ENCODE data around the gene ZFAND4.
"Not testable (repeated sequence)": the region's sequence is repeated elsewhere in the genome, so short reads cannot be mapped to it uniquely, and the experiment has no call there.

ZFAND4 gene

DNA sequence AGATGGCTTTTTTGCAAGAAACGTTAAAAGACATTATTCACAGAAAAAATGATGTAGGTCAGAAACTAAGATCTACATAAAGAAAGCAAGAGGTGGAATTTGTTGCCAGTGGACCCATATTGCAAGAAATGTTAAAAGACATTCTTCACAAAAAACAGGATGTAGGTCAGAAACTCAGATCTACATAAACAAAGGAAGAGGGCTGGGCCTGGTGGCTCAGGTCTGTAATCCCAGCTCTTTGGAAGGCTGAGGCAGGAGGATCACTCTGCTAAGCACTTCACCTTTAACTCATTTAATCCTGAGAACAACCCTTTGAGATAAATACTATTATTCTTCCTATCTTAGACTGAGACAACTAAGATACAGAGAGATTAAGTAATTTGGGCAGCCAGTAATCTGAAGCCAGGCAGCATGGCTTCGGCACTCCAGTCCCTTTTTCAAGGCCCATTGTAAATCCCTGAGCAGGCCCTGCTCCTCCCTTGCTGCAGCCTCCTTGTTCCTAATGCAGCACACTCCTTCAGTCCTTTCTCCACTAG lies 11.6 kb downstream of the ZFAND4 start:
- TF ChIP-seq, protein P1, sequence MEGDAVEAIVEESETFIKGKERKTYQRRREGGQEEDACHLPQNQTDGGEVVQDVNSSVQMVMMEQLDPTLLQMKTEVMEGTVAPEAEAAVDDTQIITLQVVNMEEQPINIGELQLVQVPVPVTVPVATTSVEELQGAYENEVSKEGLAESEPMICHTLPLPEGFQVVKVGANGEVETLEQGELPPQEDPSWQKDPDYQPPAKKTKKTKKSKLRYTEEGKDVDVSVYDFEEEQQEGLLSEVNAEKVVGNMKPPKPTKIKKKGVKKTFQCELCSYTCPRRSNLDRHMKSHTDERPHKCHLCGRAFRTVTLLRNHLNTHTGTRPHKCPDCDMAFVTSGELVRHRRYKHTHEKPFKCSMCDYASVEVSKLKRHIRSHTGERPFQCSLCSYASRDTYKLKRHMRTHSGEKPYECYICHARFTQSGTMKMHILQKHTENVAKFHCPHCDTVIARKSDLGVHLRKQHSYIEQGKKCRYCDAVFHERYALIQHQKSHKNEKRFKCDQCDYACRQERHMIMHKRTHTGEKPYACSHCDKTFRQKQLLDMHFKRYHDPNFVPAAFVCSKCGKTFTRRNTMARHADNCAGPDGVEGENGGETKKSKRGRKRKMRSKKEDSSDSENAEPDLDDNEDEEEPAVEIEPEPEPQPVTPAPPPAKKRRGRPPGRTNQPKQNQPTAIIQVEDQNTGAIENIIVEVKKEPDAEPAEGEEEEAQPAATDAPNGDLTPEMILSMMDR (IDR thresholded peaks at IDR 0.05; ENCODE audit: low read length, missing control alignments): no peak
- DNase-seq (ENCODE audit: low read depth): peak; percentile 7
- no peak overlapping the region for H3K4me3 ChIP-seq (replicated peaks; ENCODE audit: low read depth, low read length)

DNA sequence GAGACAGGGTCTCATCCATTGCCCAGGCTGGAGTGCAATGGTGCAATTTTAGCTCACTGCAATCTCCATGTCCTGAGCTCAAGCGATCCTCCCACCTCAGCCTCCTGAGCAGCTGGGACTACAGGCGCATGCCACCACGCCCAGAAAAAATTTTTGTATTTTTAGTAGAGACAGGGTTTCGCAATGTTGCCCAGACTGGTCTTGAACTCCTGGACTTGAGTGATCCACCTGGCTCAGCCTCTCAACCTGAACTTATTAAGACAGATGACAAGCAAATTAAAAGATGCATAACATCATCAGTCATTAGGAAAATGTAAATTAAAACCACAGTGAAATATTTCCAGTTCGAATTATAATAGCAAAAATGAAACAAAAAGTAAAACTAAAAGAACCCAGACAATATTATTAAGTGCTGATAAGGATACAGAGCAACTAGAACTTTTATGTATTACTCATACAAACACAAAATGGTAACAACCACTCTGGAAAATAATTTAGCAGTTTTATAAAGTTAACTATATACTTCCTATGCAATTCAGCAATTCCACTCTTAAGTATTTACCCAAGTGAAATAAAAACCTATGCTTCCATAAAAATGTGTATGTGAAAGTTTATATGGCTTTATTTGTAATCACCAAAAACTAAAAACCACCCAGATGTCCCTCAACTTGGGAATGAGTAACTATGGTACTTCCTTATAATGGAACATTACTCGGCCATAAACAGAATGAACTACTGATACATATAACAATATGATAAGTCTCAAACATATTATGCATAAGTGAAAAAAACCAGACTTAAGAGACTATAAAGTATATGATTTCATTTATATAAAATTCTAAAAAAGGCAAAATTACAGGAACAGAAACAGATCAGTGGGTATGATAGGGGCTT lies 15.3 kb downstream of the ZFAND4 start:
- no peak for DNase-seq (ENCODE audit: low read depth)
- H3K4me3 ChIP-seq (replicated peaks; ENCODE audit: low read depth, low read length): no peak overlapping the region
- TF ChIP-seq, protein P1 (IDR thresholded peaks at IDR 0.05; ENCODE audit: low read length, missing control alignments): no peak

DNA sequence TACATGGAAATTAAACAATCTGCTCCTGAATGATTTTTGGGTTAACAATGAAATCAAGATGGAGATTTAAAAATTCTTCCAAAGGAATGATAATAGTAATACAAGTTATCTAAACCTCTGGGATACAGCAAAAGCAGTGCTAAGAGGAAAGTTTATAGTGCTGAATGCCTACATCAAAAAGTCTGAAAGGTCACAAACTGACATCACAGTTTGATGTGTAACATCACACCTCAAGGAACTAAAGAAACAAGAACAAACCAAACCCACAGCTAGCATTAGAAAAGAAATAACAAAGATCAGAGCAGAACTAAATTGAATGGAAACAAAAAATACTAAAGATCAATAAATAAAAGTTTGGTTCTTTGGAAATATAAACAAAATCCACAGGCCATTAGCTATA lies 17.4 kb downstream of the ZFAND4 start:
- no peak overlapping the region for H3K4me3 ChIP-seq (replicated peaks; ENCODE audit: low read depth, low read length)
- DNase-seq (ENCODE audit: low read depth): no peak
- TF ChIP-seq, protein P1 (IDR thresholded peaks at IDR 0.05; ENCODE audit: low read length, missing control alignments): no peak

DNA sequence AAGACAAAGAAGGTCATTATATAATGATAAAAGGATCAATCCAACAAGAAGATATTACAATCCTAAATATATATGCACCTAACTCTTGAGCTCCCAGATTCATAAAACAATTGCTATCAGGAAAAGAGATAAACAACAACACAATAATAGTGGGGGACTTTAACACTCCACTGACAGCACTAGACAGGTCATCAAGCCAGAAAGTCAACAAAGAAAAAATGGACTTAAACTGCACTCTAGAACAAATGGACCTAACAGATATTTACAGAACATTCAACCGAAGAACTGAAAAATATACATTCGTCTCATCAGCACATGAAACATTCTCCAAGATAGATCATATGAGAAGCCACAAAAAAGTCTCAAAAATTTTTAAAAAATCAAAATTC lies 17.8 kb downstream of the ZFAND4 start:
- DNase-seq (ENCODE audit: low read depth); H3K4me3 ChIP-seq (replicated peaks; ENCODE audit: low read depth, low read length): not testable (repeated sequence)

DNA sequence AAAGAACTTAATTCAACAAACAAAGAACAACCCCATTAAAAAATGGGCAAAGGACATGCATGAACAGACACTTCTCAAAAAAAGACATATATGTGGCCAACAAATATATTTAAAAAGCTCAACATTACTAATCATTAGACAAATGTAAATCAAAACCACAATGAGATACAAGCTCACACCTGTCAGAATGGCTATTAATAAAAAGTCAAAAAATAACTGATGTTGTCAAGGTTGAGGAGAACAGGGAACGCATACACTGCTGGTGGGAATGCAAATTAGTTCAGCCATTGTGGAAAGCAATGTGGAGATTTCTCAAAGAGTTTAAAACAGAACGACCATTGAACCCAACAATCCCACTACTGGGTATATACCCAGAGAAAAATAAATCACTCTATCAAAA lies 19.1 kb downstream of the ZFAND4 start:
- TF ChIP-seq, protein P1 (IDR thresholded peaks at IDR 0.05; ENCODE audit: low read length, missing control alignments): no peak
- H3K4me3 ChIP-seq (replicated peaks; ENCODE audit: low read depth, low read length): no peak overlapping the region
- no peak for DNase-seq (ENCODE audit: low read depth)

DNA sequence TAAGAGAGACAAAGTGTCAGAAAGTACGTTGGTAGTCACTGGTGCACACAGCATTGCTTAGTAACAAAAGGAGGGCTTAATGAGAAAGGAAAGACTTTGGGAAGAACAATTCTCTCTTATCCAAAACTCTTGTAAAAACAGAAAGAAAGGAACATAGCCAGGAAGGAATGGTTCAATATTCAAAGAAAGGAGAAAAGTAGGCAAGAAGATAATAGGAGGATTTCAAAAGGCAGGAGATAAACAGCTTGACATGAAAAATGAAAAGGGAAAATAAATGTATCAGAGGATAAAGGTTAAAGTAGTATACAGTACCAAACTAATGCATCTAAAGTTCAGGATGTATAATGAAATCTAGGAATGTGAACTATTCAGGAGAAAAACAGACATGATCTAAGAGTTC lies 20.1 kb downstream of the ZFAND4 start:
- DNase-seq (ENCODE audit: low read depth): no peak
- no peak overlapping the region for H3K4me3 ChIP-seq (replicated peaks; ENCODE audit: low read depth, low read length)
- TF ChIP-seq, protein P1 (IDR thresholded peaks at IDR 0.05; ENCODE audit: low read length, missing control alignments): no peak

DNA sequence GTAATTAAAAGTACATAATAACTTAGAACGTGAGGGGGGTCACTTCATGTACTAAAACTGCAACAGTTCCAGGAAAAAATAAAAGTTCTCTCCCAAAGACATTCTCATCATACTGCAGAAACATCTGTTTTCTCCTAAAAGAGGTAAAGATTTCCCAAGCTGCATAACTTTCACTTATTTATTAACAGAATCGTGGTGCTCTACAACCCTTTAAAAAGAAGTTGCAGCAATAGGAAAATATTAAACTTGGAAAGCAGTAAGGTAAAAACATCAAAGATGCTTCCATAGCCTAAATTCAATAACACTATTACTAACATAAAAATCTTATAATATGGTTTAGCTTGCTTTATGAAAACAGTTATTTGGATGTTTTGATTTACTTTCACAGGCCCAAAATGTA lies 23.3 kb downstream of the ZFAND4 start:
- no peak for DNase-seq (ENCODE audit: low read depth)
- TF ChIP-seq, protein P1 (IDR thresholded peaks at IDR 0.05; ENCODE audit: low read length, missing control alignments): no peak
- H3K4me3 ChIP-seq (replicated peaks; ENCODE audit: low read depth, low read length): no peak overlapping the region

Measured in fibroblast of pulmonary artery (primary cell).